ENCODE results near the gene KRT6A.
A peak's percentile ranks its signal among the peaks of the same experiment; 100 is the strongest.
"Not testable (repeated sequence)": the region's sequence is repeated elsewhere in the genome, so short reads cannot be mapped to it uniquely, and the experiment has no call there.

KRT6A gene

DNA sequence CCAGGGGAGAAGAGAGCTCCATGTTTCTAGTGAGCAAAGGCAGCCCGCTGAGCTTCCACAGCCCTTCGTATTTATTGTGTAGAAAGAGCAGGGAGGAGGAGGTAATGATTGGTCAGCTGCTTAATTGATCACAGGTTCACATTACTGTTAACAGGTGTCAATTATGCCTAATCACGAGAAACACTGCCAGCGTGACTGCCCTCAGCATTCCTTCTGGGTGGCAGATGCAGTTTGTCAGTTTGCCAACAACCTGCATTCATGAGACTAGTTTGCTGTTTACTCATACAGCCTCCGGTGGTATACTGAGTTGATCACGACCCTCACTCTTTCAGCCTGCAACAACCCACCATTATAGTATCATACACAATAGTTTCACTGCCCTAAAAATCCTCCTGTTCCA lies 7.5 kb upstream of the KRT6A start:
- not testable (repeated sequence) for DNase-seq (ENCODE audit: low spot score)

DNA sequence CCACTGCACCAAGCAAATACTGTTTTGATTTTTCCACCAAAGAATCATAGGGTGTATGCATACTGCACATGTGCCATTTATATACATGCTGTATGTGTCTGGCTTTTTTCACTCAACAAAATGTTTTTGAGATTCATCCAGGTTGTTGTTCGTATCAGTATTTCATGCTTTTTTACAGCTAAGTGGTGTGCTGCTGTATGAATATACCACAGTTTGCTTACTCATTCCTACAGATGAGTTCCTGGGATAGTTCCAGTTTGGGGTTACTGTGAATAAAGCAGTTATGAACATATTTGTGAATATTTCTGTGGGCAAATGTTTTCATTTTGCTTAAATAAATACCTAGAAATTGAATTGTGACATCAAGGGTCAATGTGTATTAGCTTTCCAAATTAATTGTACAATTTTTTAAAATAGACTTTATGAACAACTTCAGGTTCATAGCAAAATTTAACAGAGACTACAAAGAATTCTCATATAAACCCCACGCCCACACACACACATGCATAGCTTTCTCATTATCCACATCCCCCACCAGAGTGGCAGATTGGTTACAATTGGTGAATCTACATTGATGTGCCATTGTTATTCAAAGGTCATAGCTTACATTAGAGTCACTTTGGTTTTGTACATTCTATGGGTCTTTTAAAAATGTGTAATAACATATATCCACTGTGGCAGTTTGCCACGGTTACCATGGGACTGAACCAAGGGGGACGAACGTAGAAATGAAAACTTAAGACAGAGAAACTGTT lies 6.9 kb upstream of the KRT6A start:
- DNase-seq (ENCODE audit: low spot score): no peak

DNA sequence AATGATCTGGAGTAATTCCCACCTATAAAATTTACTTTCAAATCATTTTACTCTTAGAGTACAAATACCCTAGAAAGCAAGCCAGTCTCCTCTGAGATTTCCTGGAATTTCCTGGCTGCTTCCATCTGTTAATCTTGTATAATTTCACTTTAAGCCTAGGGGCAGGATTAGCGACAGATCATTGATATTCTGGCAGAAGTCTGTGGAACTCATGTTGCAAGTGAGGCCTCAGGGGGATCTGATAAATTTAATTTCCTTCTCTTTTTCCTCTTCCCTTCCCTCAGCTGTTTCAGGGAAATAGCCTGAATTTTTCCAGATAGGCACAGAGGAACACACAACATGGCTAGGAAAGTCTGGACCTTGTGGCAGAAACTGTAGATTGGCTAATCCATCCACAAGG lies 5.9 kb upstream of the KRT6A start:
- DNase-seq (ENCODE audit: low spot score): no peak

DNA sequence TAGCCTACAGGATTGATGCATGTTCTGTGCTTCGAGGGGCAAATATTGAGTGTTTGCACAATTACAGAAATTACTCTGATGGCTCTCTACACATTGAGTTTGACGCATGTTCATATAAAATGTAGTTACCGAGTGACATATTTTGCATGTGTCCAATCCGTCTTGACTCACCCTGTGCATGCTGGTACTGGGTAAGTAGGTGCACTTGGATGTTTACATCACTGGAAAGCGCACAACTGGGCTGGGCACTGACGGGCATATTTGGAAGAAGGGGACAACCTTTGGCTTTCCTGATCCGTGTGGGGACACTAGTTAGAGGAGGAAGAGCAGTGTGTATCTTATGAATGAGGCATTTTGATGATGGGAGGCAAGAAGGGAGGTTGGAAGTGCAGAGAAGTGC lies 4.9 kb upstream of the KRT6A start:
- no peak for DNase-seq (ENCODE audit: low spot score)

DNA sequence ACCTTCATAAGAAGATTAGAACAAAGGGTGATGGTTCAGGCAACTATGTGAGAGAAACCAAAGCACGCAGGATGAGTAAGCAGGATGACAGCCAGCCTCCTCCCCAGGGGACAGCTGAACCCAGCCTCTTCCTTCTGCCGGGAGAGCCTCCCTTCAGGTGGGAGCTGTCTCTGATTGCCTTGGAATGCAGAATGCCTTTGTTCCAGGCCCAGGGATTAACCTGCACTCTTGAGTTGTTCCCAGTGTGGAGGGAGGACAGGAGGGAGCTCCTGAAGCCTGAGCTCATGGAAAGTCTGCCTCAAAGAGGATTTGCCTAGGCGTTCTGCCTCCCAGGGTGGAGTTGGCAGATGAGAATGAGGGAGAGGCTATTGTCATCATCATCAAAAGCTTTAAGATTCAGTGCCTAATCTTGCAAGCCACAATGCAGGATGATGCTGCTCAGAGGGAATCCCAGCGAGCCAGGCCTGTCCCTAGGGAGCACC lies 3.6 kb upstream of the KRT6A start:
- peak; percentile 84 for DNase-seq (ENCODE audit: low spot score)

DNA sequence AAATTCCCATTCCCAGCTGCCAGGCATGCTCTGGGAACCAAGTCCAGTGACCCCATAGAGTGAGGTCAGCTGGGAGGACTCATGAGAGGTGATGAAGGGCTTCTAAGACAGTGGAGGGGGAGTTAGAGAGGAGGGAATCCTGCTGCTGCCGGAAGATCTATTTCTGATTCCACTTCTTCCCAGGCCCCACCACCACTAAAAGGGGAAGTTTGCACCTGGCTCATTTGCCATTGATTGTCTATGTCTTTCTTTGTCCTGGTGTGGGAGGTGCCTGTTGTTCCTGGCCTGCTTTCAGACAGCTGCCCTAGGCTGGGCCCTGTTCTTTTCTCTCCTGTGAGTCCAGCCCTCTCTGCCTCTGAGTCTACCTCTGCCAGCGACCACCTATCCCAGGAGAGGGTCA lies 3.0 kb upstream of the KRT6A start:
- no peak for DNase-seq (ENCODE audit: low spot score)

DNA sequence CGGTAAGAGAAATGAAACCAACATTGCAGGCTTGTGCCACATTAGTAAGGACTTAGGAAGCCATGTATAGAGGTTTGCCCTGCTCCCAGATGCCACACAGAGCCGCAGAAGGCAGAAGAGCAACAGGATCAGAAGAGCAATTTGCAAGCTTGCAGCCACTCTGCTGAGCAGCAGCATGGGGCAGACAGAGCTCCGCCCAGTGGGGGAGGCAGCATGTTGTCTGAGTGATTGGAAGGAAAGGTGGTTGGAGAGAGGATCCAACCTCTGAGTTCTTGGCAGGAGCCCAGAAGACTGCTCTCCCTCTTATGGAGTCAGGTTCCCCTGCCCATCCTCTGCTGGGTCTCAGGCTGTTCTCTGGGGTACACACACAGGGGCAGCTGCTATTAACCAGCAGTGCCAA lies 2.3 kb upstream of the KRT6A start:
- DNase-seq (ENCODE audit: low spot score): no peak

DNA sequence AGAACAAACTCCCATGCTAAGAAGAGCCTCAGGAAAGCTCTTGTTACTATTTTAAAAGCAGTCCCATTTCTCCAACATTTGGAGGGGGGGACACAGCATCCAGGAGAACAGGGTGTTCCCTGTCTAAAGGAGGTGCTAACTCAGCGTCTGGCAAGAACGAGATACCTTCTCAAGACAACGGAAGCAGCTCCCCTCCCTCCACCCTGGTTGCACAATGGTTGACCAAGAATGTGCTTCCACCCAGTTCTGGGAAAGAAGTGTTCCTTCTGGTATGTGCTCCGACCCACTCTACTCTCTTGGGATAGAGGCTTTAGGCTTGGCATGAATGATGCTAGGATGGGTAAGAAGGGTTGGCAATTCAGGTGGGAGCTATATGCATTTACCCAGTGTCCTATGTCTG lies 1.5 kb upstream of the KRT6A start:
- DNase-seq (ENCODE audit: low spot score): peak; percentile 62

DNA sequence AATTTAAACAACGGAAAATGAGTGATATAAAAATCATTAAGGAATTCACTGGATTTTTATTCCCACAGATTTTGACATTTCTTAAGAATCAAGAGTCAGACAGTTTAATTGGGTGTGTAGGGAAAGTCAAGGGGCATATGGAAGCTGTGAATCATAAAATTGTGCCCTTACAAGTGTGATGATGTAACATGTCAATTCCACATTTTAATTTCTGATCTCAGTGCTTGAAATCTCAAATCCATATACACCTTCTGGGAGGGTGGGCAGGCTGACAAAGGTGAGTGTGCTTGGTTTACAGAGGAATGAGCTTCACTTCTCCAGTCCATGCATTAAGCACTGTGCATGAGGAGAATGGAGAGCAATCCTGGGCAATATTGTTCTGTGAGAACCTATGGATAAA lies 1.0 kb upstream of the KRT6A start:
- no peak for DNase-seq (ENCODE audit: low spot score)

DNA sequence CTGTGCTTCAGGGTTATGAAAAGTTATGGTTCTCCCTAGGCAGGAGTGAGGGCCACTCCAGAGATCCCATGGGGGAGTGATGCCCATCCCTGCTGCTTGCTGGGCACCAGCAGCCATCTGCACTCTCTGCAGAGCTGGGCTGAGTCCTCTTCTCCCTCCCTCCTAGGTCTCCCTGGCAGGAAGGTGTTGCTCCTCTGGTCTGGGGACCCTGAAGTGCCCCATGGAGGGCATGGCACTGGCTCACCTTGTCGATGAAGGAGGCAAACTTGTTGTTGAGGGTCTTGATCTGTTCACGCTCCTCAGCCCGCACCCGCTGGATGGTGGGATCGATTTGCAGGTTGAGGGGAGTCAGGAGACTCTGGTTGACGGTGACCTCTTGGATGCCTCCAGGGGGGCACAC lies 652 bp downstream of the KRT6A start:
- DNase-seq (ENCODE audit: low spot score): not testable (repeated sequence)

DNA sequence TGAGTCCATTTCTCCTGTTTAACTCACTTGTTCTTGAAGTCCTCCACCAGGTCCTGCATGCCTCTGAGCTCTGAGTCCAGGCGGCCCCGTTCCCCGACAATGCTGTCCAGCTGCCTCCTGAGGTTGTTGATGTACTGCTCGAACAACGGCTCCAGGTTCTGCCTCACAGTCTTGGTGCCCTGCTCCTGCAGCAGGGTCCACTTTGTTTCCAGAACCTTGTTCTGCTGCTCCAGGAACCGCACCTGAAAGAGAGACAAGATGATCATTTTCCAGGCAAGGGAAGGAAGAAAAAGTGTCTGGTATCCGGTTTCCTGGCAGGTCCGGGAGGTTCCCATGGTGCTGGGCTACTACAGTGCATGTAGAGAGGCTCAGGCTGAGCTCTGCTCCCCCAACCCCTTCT lies 1.6 kb downstream of the KRT6A start:
- not testable (repeated sequence) for DNase-seq (ENCODE audit: low spot score)

DNA sequence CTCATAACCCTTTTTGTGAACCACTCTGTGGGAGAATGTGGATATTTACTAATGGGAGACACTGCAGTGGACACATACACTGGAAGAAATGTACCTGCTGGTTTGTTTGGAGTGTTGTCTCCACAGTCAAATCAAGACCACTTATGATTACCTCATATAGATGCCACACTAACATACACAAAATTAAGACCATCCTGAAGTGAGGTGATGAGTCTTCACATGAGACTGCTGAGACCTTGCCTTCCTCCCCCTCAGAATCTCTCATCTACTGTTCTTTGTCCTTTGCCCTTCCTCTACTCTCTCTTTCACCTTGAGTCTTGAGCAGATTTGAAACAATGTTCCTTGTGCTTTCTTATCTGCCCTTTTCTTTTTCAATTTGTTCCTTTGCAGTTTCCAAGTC lies 4.3 kb downstream of the KRT6A start:
- no peak for DNase-seq (ENCODE audit: low spot score)

DNA sequence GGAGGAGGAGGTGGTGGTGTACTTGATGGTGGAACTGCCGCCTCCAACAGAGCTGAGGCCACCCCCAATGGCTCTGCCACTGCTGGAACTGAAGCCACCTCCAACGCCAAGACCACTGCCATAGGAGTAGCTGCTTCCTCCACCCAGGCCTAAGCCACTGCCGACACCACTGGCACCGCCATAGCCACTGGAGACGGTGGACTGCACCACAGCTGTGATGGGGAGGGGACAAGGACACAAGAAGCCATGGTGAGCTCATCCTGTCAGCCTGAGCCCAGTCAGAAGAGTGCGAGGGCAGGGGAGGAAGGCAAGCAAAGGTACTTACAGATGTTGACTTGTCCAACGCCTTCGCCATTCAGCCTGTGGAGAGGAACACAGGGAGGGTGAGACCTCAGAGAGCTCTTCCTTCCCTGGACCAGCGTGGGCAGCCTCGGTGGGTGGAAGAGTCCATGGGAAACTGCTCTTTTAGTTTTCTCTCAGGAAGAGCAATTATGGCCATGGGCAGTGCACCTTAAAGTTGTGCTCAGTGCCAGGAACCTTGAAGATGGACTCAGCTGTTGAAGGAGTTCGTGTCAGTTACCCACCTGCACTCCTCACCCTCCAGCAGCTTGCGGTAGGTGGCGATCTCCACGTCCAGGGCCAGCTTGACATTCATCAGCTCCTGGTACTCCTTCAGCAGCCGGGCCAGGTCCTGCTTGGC lies 5.2 kb downstream of the KRT6A start:
- DNase-seq (ENCODE audit: low spot score): not testable (repeated sequence)

DNA sequence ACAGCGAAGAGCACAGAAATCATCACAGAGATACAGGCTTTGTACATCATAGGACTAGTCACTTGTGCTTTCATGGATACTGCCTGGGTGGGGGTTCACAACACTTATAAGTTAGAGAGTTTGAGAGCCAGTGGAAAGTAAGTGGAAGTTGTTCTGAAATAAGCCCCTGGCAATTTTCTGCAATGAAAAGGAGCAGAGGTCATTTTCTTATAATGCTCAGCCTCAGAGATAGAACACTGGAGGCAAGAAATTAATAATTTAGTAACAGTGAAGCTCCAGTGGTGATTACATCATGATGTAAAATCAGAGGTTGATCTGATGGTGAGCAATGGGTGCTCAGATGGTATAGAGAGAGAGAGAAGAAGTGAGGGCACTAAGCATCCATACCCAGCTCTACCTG lies 5.8 kb downstream of the KRT6A start:
- no peak for DNase-seq (ENCODE audit: low spot score)

DNA sequence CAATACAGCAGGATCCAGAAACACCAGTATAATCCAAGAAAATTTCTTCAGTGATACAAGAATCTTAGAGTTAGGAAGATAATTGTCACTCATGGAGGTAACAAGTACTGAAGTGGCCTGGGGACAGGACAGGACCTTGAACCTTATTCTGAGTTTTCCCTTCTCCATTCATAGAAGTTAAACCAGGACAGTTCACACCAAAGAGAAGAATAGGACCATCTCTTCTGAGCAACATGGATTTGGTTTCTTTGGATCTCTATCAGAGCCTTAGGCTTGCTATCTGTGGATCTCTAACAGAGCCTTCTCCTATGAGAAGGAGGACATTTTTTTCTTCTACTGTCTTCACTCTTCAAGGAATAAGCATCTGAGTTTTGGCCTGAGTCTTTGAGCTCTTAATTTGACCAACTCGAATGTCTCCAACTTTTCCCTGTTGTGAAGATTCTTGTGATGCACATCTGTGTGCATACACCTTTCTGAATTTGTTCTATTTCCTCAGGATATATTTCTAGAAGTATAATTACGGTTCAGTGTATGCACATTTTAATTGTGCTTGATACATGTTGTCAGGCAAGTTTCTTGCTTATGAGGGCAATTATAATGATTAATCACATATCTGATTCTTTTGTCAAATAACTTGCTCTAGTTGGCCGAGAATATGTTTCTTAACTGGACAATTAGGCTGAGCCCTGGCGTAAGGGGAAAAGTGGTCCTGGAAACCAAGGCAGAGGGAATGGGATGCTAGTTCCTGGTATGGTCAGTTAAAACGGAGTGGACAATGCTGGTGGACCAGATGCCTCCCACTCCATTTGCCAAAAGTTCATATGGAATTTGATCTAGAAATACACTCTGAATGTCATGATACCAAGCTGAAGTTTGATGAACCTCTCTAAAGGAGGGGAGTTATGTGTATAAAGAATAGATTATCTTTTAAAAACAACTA lies 6.6 kb downstream of the KRT6A start:
- no peak for DNase-seq (ENCODE audit: low spot score)

DNA sequence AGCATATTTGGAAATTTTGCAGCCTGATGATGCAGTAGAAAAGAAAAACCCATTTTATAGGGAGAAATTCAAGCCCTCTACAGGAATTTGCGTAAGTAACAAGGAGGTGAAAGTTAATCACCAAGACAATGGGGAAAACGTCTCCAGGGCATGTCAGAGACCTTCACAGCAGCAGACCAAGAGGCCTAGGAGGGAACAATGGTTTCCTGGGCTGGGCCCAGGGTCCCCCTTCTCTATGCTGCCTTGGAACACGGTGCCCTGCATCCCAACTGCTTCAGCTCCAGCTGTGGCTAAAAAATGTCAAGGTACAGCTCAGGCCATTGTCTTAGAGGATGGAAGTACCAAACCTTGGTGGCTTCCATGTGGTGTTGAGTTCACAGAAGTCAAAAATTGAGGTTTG lies 13.0 kb downstream of the KRT6A start:
- DNase-seq (ENCODE audit: low spot score): no peak

DNA sequence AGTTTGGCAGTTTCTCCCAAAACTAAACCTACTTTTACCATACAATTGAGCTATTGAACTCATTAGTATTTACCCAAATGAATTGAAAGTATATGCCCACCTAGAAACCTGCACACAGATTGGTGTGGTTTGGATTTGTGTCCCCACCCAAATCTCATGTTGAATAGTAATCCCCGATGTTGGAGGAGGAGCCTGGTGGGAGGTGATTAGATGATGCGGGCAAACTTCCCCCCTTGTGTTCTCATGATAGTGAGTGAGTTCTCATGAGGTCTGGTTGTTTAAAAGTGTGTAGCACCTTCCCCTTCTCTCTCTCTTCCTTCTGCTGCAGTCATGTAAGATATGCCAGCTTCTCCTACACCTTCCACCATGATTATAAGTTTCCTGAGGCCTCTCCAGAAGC lies 15.4 kb downstream of the KRT6A start:
- no peak for DNase-seq (ENCODE audit: low spot score)

DNA sequence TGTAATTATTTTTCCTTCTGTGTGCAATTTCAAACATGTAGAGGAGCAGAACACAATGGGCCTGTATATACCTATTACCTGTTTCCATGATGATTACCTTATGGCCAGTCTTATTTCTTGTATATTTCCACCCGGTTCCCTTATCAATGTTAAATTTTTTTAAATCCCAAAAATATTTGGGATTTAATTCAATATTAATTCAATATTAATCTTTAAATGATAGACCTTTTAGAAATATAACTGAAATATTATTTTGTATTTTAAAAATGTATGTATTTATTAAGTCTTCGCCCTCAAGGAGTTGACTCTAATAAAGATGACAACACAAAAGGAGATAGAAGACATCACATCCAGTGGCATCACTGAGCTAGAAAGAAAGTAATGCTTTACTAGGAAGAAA lies 18.8 kb downstream of the KRT6A start:
- DNase-seq (ENCODE audit: low spot score): no peak

DNA sequence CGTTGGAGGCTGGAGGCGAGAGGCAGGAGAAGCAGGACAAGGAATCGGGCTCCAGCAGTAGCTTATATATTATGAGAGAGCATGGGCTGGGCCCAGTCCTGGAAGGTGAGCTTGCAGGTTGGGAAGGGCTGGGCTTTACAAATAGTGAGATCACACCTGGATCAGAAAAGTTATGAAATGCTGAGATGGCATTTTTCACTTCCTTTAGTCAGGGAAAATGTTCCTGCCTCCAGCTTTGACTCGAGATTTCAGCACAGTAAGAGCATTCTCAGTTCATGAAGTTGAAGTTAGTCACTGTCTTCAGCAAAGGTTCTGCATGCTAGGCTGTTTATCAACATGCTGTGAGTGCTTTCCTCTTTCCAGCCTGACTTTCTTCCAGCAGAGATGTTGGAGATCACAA lies 19.3 kb downstream of the KRT6A start, which contains the start of gene KRT6C:
KRT6C (minus strand) TSS at position 38 of the 400 bp plus-strand sequence. CDS start 68 bp downstream, outside the sequence.
- DNase-seq (ENCODE audit: low spot score): no peak

DNA sequence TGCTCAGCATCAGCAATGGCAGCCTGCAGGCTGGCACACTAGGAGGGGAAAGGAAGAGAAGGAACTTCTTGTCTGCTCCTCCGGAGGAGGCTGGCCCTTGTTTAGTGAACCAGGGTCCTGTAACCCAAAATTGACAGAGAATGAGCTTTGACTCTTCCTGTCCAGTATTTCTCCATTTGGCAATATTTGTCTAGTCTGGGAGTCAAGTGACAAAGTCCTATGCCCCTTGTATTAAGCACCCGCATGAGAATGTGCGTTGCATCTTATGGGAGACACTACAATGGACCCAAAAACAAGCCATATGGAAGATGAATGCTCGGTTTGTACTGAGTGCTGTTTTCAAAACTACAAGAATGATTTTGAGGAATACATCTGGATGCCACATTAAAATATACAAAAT lies 23.2 kb downstream of the KRT6A start:
- no peak for DNase-seq (ENCODE audit: low spot score)

DNA sequence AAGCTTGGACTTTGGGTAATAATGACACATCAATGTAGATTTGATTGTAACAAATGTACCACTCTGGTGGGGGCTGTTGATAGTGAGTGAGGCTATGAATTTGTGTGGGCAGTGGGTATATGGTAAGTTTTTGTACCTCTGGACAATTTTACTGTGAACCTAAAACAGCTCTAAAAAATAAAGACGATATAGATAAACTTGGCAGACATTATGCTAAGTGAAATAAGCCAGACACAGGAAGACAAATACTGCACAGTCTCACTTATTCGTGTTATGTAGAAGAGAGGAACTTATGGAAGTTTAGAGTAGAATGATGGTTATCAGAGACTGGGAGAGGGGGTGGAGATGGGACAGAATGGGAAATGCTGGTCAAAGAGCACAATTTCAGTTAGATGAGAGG lies 28.2 kb downstream of the KRT6A start:
- DNase-seq (ENCODE audit: low spot score): no peak

DNA sequence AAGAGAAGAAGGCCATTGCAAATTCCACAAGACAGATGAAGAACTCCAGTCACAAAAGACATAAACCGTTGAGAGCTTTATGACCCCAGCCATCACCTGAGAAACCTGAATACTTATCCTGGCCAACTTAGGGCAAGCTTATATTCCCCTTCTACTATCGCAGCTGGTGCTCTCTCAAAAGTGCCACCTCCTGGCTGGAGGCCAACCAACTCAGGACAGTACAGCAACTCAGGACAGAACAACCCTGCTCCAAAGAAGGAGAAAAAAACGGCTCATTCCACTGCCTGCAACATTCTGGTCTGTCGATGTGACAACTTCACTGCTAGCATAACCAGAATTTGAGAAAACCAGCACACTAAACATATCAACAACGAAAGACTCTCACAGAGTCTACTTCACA lies 31.4 kb downstream of the KRT6A start:
- DNase-seq (ENCODE audit: low spot score): no peak
